ENCODE measurements around the gene PERM1. TPM values are rescaled to one million over a fixed set of nuclear protein-coding genes. Genes with fewer than 3 reads are reported as not detected.

PERM1 gene
- total and polyA plus RNA-seq, 9 of the 15 experiments (the other 6 are each of a cell fraction or from before 2014, with no cell fraction given), result not detected

DNA sequence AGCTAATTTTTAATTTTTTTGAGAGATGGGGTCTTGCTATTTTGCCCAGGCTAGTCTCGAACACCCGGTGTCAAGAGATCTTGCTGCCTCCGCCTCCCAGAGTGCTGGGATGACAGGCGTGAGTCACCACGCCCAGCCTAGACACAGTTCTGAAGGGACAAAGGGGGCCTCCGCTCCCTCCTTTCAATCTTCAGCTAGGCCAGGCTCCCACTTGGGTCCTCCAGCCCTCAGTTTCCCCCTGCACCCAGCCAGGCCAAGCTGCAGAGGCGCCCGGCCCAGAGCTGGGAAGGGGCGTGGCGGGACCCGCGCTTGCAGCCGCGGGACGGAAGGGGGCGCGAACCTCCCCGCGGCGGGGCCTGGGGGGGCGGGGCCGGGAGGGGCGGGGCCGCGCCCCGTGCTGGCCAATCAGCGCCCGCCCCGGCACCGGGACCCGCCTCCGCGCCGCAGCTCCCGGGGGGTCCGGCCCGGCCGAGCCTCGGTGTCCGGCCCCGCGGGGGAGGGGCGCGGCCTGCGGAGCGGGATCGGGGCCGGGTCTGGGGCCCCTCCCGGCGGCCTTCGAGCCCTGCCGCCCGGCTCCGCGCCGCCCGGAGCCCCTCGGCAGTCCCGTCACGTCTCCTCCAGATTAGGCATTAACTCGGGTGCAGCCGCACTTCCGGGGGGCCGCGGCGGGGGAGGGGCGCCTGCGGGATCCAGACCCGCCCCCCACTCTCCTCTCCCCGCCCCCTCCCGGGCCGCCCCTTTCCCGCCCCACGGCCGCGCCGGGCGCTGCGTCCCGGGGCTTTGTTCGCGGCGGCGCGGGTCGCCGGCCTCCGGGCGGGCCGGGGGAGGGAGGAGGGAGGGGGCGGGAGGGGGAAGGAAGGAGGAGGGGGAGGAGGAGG lies 37.5 kb upstream of the PERM1 start (continued):
- TF ChIP-seq, protein P1, sequence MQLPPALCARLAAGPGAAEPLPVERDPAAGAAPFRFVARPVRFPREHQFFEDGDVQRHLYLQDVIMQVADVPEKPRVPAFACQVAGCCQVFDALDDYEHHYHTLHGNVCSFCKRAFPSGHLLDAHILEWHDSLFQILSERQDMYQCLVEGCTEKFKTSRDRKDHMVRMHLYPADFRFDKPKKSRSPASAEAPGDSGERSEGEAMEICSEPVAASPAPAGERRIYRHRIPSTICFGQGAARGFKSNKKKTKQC (CRISPR knock-in tag; IDR thresholded peaks at IDR 0.05), result no peak
- no peak for TF ChIP-seq RBM34 (IDR thresholded peaks at IDR 0.05; ENCODE audit: borderline replicate concordance, insufficient read depth, low read length)
- no peak for TF ChIP-seq TARDBP (IDR thresholded peaks at IDR 0.05)
- no peak for TF ChIP-seq NEUROD1 (IDR thresholded peaks at IDR 0.05; ENCODE audit: borderline replicate concordance, low read depth, low read length, partially characterized antibody)
- TF ChIP-seq RNF2 (IDR thresholded peaks at IDR 0.05), result no peak
- no peak for TF ChIP-seq ZNF830 (CRISPR knock-in tag; IDR thresholded peaks at IDR 0.05)
- no peak for TF ChIP-seq ZBTB33 (CRISPR knock-in tag; IDR thresholded peaks at IDR 0.05)
- no peak; the same call in 1 of the 2 replicates for TF ChIP-seq MBD2 (IDR thresholded peaks at IDR 0.05; ENCODE audit: borderline replicate concordance, low read depth)
- TF ChIP-seq CCNT2 (IDR thresholded peaks at IDR 0.05; ENCODE audit: borderline replicate concordance, extremely low read depth, insufficient read length, low read depth, low read length), result peak; percentile 63
- TF ChIP-seq, protein P2, sequence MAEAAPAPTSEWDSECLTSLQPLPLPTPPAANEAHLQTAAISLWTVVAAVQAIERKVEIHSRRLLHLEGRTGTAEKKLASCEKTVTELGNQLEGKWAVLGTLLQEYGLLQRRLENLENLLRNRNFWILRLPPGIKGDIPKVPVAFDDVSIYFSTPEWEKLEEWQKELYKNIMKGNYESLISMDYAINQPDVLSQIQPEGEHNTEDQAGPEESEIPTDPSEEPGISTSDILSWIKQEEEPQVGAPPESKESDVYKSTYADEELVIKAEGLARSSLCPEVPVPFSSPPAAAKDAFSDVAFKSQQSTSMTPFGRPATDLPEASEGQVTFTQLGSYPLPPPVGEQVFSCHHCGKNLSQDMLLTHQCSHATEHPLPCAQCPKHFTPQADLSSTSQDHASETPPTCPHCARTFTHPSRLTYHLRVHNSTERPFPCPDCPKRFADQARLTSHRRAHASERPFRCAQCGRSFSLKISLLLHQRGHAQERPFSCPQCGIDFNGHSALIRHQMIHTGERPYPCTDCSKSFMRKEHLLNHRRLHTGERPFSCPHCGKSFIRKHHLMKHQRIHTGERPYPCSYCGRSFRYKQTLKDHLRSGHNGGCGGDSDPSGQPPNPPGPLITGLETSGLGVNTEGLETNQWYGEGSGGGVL (CRISPR knock-in tag; IDR thresholded peaks at IDR 0.05), result no peak
- TF ChIP-seq, protein P3, sequence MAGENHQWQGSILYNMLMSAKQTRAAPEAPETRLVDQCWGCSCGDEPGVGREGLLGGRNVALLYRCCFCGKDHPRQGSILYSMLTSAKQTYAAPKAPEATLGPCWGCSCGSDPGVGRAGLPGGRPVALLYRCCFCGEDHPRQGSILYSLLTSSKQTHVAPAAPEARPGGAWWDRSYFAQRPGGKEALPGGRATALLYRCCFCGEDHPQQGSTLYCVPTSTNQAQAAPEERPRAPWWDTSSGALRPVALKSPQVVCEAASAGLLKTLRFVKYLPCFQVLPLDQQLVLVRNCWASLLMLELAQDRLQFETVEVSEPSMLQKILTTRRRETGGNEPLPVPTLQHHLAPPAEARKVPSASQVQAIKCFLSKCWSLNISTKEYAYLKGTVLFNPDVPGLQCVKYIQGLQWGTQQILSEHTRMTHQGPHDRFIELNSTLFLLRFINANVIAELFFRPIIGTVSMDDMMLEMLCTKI (IDR thresholded peaks at IDR 0.05; ENCODE audit: partially characterized antibody), result no peak
- no peak for TF ChIP-seq ZNF586 (CRISPR knock-in tag; conservative IDR thresholded peaks at IDR 0.05)
- TF ChIP-seq TFE3 (CRISPR knock-in tag; IDR thresholded peaks at IDR 0.05), result no peak
- no peak for TF ChIP-seq ZNF277 (CRISPR knock-in tag; IDR thresholded peaks at IDR 0.05; ENCODE audit: borderline replicate concordance)
- TF ChIP-seq TAF7 (tag; IDR thresholded peaks at IDR 0.05), result no peak
- no peak for TF ChIP-seq ZKSCAN3 (CRISPR knock-in tag; IDR thresholded peaks at IDR 0.05)
- no peak for TF ChIP-seq RBM14 (IDR thresholded peaks at IDR 0.05; ENCODE audit: borderline replicate concordance, insufficient read depth, low read depth, low read length)

All from K562 (cell line).